Vagina (tissue), 2 donors: ENCODE measurements around the gene ANO7.

Experiments
- CTCF ChIP-seq, 3 experiments: fragments of 450-650 bp in 2 of 3; fragments of 200-600 bp in 1 of 3; sonication (generic) in 1 of 3; IDR thresholded peaks; one replicate each; pipeline ENCODE4 v1.5.1; 2017 to 2019; ENCODE audit warnings: antibody characterized with exemption in 3 of 3, mild to moderate bottlenecking in 2 of 3, moderate library complexity in 2 of 3
- POLR2AphosphoS5 ChIP-seq, 2 donors: sonication (generic); formaldehyde crosslinking; IDR thresholded peaks; one replicate each; pipeline ENCODE4 v1.9.0; 2017; ENCODE audit warnings: antibody characterized with exemption in 2 of 2, mild to moderate bottlenecking in 2 of 2, low read depth in 1 of 2; ENCODE audit not compliant: insufficient read depth in 1 of 2

GRCh38 chr2:241224851-241225438 is 36.5 kb downstream of the ANO7 start:
- TF ChIP-seq POLR2AphosphoS5 (IDR thresholded peaks at IDR 0.05; ENCODE audit: insufficient read depth in 1 of 2, low read depth in 1 of 2) (no peak), CTCF (IDR thresholded peaks at IDR 0.05) (no peak)
